ENCODE measurements around the gene RTN4R.

Gene RTN4R

GRCh38 chr22:20218326-20218872 is 49.7 kb downstream of the RTN4R start:
- H4K20me1 ChIP-seq (ENCODE audit: control insufficient read depth, insufficient read depth, low read depth, low read length): no peaks in the 10 kb centered on the region
- H3K36me3 ChIP-seq (ENCODE audit: control insufficient read depth, low read length): no peaks in the 10 kb centered on the region
- peaks cover 11% of the 10 kb centered on the region; the same call in 1 of the 2 replicates for H3K9me3 ChIP-seq (ENCODE audit: control insufficient read depth, insufficient read depth, low read length)
- H3F3A ChIP-seq (ENCODE audit: control insufficient read depth, insufficient read depth): no peaks in the 10 kb centered on the region
- no peaks in the 10 kb centered on the region for H3K4me1 ChIP-seq (ENCODE audit: control insufficient read depth, low read length)
- no peak overlapping the region for H3K4me2 ChIP-seq (ENCODE audit: low read length)
- H3K27me3 ChIP-seq (ENCODE audit: control insufficient read depth, low read length): no peaks in the 10 kb centered on the region
- no peak overlapping the region for H3K4me3 ChIP-seq (ENCODE audit: low read length)
- H3K27ac ChIP-seq (ENCODE audit: low read depth, low read length): no peak overlapping the region
- H3K79me2 ChIP-seq (ENCODE audit: control insufficient read depth, low read length): no peaks in the 10 kb centered on the region
- H3K9me2 ChIP-seq (replicated peaks; ENCODE audit: control insufficient read depth, low read length): no peaks in the 10 kb centered on the region
- TF ChIP-seq CTCF (IDR thresholded peaks at IDR 0.05; ENCODE audit: low read depth, low read length, poor library complexity, severe bottlenecking) (no peak), EZH2phosphoT487 (IDR thresholded peaks at IDR 0.05; ENCODE audit: borderline replicate concordance, low read length) (no peak)

- TF ChIP-seq CTCF (IDR thresholded peaks at IDR 0.05; ENCODE audit: low read depth, low read length, poor library complexity, severe bottlenecking) (no peak), EZH2phosphoT487 (IDR thresholded peaks at IDR 0.05; ENCODE audit: borderline replicate concordance, low read length) (no peak)
- Histone ChIP-seq H3K36me3 (ENCODE audit: control insufficient read depth, low read length) (no peaks in the 10 kb centered on the region), H3K9me3 (ENCODE audit: control insufficient read depth, insufficient read depth, low read length) (peaks cover 11% of the 10 kb centered on the region; the same call in 1 of the 2 replicates), H4K20me1 (ENCODE audit: control insufficient read depth, insufficient read depth, low read depth, low read length) (no peaks in the 10 kb centered on the region), H3K4me1 (ENCODE audit: control insufficient read depth, low read length) (no peaks in the 10 kb centered on the region), H3K4me2 (ENCODE audit: low read length) (no peak overlapping the region), H3K4me3 (ENCODE audit: low read length) (no peak overlapping the region), H3K79me2 (ENCODE audit: control insufficient read depth, low read length) (no peaks in the 10 kb centered on the region), H3K27ac (ENCODE audit: low read depth, low read length) (no peak overlapping the region), H3K27me3 (ENCODE audit: control insufficient read depth, low read length) (no peaks in the 10 kb centered on the region), H3K9me2 (replicated peaks; ENCODE audit: control insufficient read depth, low read length) (no peaks in the 10 kb centered on the region), H3F3A (ENCODE audit: control insufficient read depth, insufficient read depth) (no peaks in the 10 kb centered on the region)
Measured at GRCh38 chr22:20217563-20217962, 50.6 kb downstream of the RTN4R start.

- Histone ChIP-seq H3K9me3 (ENCODE audit: control insufficient read depth, insufficient read depth, low read length) (peaks cover 11% of the 10 kb centered on the region; the same call in 1 of the 2 replicates), H4K20me1 (ENCODE audit: control insufficient read depth, insufficient read depth, low read depth, low read length) (no peaks in the 10 kb centered on the region), H3K4me2 (ENCODE audit: low read length) (no peak overlapping the region), H3K4me1 (ENCODE audit: control insufficient read depth, low read length) (no peaks in the 10 kb centered on the region), H3F3A (ENCODE audit: control insufficient read depth, insufficient read depth) (no peaks in the 10 kb centered on the region), H3K79me2 (ENCODE audit: control insufficient read depth, low read length) (no peaks in the 10 kb centered on the region), H3K27me3 (ENCODE audit: control insufficient read depth, low read length) (no peaks in the 10 kb centered on the region), H3K4me3 (ENCODE audit: low read length) (no peak overlapping the region), H3K9me2 (replicated peaks; ENCODE audit: control insufficient read depth, low read length) (no peaks in the 10 kb centered on the region), H3K27ac (ENCODE audit: low read depth, low read length) (no peak overlapping the region), H3K36me3 (ENCODE audit: control insufficient read depth, low read length) (no peaks in the 10 kb centered on the region)
- TF ChIP-seq EZH2phosphoT487 (IDR thresholded peaks at IDR 0.05; ENCODE audit: borderline replicate concordance, low read length) (no peak), CTCF (IDR thresholded peaks at IDR 0.05; ENCODE audit: low read depth, low read length, poor library complexity, severe bottlenecking) (no peak)
Measured at GRCh38 chr22:20216863-20217499, 51.1 kb downstream of the RTN4R start.

Measured in DOHH2 (cell line).